NCI-H187 (cell line): ENCODE results near the gene TMED1.

Experiments
- DNase-seq, 2 experiments: peaks; one replicate each; lab custom pipeline; 2025; lab: John Stamatoyannopoulos, UW

The TMED1 gene

DNA sequence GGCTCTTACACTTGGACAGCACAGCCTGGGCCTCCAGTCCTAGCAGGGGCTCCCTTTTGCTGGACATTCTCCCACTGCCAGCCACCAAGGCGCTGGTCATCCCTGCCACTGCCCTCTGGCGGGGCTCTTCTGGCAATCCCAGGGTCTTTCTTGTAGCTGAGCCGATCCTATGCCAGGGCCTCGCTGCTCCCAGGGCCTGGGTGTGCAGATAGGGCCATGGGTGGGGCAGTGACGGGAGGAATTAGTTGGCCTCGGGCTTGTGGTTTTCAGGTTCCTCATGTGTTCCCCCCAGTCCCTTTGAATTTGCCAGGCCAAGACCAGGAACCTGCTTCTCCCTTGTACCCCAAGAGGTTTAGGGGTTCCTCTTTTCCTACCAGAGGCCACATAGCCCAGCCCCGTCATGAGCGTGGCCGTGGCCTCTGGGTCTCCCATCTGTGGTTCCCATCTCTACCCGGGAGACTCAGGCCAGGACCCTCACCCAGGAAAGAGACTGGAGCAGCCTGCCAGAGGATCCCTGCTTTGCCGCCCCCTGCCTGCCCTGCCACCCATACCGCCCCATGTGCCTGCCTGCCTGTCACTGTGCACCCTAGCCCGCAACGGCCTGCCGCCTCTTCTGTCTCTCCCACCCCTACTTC is 26.2 kb downstream of the TMED1 start:
- no peak for DNase-seq

DNA sequence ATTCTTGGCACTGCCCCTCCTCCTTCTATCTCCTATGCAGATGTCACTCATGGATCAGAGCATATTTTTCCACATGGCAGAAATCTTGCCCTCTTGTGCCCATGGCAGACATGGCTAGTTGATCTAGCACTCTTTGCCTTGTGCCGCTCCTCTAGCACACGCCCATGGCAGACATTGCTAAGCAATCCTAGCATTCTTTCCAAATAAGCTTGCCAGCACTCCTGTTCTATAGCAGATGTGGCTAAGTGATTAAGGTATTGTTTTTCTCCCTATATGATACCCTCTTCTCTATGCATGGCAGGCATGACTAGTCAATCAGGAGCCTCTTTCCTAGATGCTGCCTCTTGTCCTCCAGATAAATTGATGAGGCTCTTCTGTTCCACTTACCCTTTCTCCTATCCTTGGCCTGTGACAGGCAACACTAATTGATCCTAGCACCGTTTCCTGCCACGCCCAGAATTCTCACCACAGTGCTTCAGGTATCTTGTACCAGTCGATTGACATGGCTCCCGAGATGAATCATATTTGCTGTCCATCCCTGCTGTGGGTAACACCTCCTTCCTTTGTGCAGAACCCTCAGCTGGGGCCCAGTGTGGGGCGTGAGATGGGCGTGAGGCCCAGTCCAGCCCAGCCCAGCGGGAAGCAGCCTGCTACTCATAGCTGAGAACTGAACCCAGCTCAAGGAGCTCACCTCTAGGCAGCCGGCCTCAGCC is 26.9 kb downstream of the TMED1 start:
- no peak for DNase-seq

DNA sequence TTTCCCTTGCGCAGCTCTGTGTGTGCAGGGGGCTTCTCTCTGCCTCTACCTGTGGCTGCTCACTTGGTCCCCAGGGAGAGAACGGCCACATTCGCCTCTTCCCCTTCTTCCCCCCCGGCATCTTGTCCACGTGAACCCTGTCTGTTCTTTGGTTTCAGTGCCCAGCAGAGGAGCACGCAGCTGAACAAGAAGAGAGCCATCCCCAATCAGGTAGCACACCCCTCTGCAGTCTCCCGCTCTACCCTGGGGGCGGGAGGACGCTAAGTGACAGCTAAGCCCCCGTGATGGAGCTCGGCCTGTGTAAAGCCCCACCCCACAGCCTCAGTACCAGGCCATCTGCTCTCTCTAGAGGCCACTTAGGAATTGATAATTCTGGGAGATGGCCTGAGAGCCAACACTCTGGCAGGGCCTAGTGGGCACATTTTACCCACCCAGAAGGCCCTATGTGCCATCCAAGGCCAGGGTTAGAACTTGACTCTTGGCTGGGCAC is 30.2 kb downstream of the TMED1 start:
- DNase-seq = no peak

DNA sequence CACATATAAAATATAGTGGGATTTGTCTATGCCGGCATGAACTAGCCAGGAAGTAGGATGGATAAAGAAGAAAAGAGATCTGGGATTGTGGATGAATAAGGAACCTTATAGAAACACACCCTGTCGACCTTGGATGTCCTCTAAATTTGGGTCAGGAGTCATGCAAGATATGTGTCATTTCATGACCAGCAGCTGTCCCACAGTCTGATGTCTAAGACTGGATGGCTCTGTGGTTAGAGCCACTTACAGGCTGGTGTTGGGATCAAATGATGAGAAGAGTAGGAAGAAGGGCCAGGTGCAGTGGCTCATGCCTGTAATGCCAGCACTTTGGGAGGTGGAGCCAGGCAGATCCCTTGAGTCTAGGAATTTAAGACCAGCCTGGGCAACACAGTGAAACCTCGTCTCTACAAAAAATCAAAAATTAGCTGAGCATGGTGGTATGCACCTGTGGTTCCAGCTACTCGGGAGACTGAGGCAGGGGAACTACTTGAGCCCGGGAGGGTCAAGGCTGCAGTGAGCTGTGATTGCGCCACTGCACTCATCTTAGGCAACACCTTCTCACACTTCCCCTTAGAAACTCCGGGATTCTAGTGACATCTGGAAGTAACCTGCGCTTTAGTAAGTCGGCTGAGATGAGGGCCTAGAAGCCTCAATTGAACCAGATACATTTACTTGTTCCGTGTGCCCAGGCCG is 30.8 kb downstream of the TMED1 start:
- no peak for DNase-seq

DNA sequence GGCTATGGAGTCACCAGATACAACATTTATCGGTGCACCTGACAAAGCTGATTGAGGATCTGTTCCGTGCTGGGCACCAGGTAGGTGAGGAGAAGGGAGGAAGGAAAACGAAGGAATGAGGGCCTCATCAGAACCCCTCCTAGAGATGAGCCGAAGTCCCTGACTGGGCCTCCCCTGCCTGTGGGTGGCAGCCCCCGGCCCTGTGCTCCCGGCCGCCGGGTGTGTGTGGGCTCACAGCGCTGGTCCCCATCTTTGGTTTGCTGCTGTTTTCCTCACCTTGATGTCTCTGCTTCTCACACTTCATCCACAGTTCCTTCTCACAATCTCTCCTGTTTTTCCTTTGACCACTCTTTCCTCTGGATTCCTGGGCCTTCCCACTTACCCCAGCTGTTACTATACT is 32.8 kb downstream of the TMED1 start:
- DNase-seq = no peak

DNA sequence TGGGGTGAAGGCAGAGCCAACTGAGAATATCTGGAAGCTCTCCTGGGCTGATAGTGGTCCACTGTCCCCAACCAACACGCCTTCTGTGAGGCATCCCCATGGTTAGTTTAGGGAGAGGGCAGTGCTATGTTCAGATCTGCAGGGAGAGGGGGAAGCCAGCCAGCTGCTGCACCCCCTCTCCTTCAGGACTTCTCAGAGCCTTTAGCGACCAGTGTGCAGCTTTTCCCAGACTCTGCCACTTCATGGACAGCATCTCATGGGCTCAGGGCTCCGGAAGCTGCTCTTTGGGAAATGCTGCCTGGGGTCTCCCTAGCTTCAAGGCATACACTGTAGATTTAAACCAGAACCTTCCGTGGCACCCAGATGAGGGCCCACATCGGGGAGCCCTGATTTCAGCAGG is 33.5 kb downstream of the TMED1 start:
- no peak for DNase-seq

DNA sequence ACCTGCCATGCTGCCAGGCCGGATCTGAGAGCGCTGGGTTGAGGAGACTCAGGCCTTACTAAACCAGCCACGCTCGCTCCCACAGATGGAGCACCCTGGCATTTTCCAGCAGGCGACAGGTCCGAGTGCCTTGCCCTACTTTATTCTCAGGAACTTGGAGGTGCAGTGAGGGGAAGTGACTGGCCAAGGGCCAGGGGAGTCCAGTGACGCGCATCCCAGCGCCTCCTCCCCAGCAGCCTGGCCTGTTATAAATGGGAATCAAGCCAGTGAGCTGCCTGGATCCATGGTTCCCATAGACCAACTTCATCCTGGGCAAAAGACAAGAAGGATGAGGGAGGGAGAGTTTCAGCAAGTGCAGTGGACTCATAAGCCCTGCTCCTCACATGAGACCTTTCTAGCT is 35.5 kb downstream of the TMED1 start:
- no peak for DNase-seq

DNA sequence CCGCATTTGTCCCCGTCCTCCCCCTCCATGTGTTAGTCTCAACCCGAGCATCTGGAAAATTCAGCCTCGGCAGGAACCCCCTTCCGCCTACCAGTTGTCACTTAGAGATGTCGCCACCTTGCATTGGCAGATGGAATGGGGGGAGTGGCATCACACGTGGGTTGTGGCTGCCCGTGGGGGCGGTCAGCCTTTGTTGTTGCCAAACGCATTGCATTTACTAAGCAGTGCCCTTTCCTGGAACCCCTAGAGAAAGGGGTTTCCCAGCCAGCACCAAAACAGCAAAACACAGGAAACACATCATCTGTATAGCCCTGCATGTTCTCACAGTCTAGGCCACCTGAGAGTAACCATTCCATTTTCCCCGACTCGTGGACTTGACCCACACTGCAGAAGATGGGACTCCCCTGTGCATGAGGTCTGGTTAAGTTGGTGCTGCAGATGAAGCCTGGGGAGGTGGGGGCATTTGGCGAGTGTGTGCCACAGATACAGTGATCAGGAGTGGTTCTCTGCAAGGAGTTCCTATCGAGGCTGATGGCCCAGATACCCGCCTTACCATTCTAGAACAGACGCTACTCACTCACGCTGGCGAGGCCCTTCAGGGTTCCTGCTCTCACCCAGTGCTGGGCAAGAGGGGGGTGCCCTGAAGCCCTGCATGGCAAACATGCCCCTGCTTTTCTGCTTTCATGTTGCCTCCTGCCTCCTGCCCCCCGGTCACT is 38.3 kb downstream of the TMED1 start:
- no peak for DNase-seq

DNA sequence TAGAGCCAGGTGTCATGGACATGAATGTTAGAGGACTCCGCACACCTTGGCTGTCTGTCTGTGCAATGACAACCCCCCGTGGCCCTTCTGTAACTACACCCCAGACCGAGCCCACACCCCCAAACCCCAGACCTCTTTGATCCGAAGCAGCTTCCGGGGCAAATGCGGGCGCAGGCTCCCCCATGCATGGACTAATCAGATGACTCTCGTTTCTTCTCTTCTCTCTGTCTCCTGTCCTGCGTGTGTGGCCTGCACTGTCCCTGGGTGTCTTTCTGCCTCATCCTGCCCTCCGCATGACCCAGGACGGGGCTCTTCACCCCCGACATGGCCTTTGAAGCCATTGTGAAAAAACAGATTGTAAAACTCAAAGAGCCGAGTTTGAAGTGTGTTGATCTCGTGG is 38.9 kb downstream of the TMED1 start:
- DNase-seq = no peak

DNA sequence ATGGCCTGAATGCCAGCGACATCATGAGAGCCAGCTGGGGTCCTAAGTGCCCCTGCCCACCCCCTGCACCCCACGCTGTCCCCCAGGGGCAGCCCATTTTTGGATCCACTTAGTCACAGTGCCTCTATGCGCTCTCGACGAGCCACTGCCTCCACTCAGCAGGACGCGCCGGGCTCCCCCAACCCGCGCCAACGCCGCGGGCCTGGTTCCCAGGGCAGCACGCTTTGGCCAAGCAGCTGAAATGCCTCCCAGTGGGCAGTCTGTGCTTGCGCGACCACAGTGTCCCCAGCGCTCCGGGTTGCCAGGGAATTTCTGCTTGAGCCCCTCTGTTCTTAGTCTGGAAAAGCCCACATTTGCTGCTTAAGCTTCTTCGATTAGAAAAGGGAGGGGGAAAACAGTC is 39.4 kb downstream of the TMED1 start:
- no peak for DNase-seq

DNA sequence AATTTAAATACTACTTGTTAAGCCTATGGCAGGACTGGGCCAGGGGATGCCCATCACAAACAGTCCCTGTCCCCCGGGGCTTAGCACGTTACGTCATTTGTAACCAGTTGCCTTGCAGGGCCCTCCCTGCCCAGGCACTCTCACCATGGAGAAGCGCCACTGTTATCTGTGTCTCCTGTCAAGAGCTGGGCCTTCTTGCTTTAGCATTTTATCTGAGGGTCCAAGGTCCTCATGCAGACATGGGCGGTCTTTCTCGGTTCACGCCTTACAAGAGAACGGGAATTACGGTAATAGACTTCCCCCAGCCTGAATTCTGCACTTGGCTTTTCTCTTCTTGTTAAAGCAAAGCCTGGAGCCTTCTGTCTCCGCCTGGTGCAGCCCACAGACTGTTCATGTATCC is 46.1 kb downstream of the TMED1 start:
- no peak for DNase-seq

DNA sequence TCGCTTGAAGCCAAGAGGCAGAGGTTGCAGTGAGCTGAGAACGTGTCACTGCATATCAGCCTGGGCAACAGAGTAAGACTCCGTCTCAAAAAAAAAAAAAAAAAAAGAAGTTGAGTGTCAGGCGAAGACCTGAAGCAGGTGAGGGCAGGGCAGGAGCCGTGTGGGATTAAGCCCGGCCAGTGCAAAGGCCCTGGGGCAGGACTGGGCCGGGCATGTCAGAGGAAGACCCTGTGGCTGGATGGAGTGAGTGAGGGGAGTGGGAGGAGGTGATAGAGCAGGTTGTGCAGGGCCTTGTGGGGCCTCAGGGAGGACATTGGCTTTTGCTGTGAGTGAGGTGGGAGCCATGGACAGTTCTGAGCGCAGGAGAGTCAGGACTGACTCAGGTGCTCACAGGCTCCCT is 47.9 kb downstream of the TMED1 start:
- no peak for DNase-seq

DNA sequence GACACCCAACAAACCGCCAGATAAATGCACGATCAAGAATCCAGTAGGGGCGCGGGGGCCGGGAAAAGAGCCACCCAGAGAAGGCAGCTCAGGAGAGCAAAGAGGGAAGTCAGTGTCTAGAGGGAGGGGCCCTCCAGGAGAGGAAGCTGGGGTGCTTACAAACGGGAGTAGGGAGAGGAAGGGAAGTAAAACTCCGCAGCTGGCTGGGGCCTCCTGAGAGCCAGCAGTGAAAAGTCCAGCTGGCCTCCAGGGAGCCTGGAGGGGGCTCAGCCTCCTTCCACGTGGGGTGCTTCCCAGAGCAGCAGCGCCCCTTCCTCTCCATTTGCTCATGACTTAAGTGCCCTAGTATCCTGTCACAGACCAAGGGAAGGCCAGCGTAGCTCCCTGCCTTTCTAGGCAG is 51.8 kb downstream of the TMED1 start:
- DNase-seq = no peak

DNA sequence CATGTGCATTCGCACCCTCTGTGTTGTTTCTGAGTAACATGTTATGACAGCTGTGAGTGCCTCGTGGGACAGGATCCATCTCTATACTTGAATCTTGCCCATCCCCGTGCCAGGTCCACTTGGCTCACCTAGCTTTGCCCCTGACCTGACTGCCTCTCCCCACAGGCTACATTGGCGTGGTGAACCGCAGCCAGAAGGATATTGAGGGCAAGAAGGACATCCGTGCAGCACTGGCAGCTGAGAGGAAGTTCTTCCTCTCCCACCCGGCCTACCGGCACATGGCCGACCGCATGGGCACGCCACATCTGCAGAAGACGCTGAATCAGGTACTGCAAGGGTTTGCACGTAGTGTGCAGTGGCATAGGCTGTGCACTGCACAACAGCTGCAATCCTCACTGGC is 53.2 kb downstream of the TMED1 start:
- no peak for DNase-seq
